Caco-2 (cell line): ENCODE measurements around the gene AP1AR. TPM values are rescaled to one million over a fixed set of nuclear protein-coding genes. Genes with fewer than 3 reads are reported as not detected.
A peak's percentile ranks its signal among the peaks of the same experiment; 100 is the strongest.

Experiments used
- BruUV-seq: library from RNA; stranded (reverse); fragments of 400-500 nt; replicated peaks from 2 replicates; lab custom pipeline; 2021; lab: Mats Ljungman, UMichigan
- CTCF ChIA-PET: fragments of 300-600 bp; sonication (Branson Sonifier 250); formaldehyde crosslinking; loops from one replicate; lab custom pipeline; 2022; ENCODE audit warnings: antibody characterized with exemption; lab: Charles Lee
- POLR2A ChIA-PET: fragments of 300-600 bp; sonication (Branson Sonifier 250); formaldehyde crosslinking; loops from one replicate; lab custom pipeline; 2022; ENCODE audit warnings: antibody characterized with exemption; lab: Charles Lee
- DNase-seq, 2 experiments: peaks; one replicate each; pipeline versions ENCODE4 v3.0.0 to v3.0.0-alpha.2; 2020 to 2022
- H3K27me3 ChIP-seq: replicated peaks from 2 replicates; pipeline ENCODE4 v1.6.0; 2011; ENCODE audit warnings: low read length; ENCODE audit not compliant: control insufficient read depth, insufficient read depth
- H3K36me3 ChIP-seq: 2 replicates; pipeline ENCODE4 v1.5.1; 2011; ENCODE audit warnings: low read length; ENCODE audit not compliant: control insufficient read depth, insufficient read depth
- H3K4me1 ChIP-seq: fragments of 250-450 bp; sonication (Bioruptor Pico); 2 replicates; pipeline ENCODE4 v1.5.1; 2020; ENCODE audit warnings: mild to moderate bottlenecking
- H3K4me3 ChIP-seq: 2 replicates; pipeline ENCODE4 v1.5.1; 2011; ENCODE audit warnings: low read depth, mild to moderate bottlenecking, control low read depth, low read length
- H3K9me3 ChIP-seq: fragments of 250-450 bp; sonication (Bioruptor Pico); 2 replicates; pipeline ENCODE4 v1.5.1; 2020; ENCODE audit warnings: mild to moderate bottlenecking, moderate library complexity
- H3K27ac Mint-ChIP-seq: one replicate; pipeline ENCODE4 v1.8.0; 2022; ENCODE audit warnings: mixed read lengths; ENCODE audit not compliant: unreplicated experiment
- H3K27me3 Mint-ChIP-seq: one replicate; pipeline ENCODE4 v1.8.0; 2022; ENCODE audit warnings: mixed read lengths; ENCODE audit not compliant: insufficient read depth, unreplicated experiment
- H3K36me3 Mint-ChIP-seq: one replicate; pipeline ENCODE4 v1.8.0; 2022; ENCODE audit warnings: mild to moderate bottlenecking, mixed read lengths; ENCODE audit not compliant: insufficient read depth, unreplicated experiment
- H3K4me1 Mint-ChIP-seq: one replicate; pipeline ENCODE4 v1.8.0; 2022; ENCODE audit warnings: low read depth, mixed read lengths; ENCODE audit not compliant: unreplicated experiment
- H3K4me3 Mint-ChIP-seq: one replicate; pipeline ENCODE4 v1.8.0; 2022; ENCODE audit warnings: mild to moderate bottlenecking, moderate library complexity, mixed read lengths; ENCODE audit not compliant: unreplicated experiment
- H3K9me3 Mint-ChIP-seq: one replicate; pipeline ENCODE4 v1.8.0; 2022; ENCODE audit warnings: mixed read lengths; ENCODE audit not compliant: unreplicated experiment
- intact Hi-C: fragments of 100-400 bp; cut with micrococcal nuclease; formaldehyde crosslinking; loops from one replicate; pipeline ENCODE4 v1.10.0; 2022; ENCODE audit not compliant: unreplicated experiment
- total RNA-seq: library from RNA; stranded (reverse); gene quantifications from 2 replicates; pipeline ENCODE4 v1.2.3, GENCODE V29; 2022
- TF ChIP-seq, protein P1 (sequence below), 2 experiments: fragments of 200-600 bp in 1 of 2; IDR thresholded peaks; 1 replicate in 1 of 2; 2 replicates in 1 of 2; pipeline versions ENCODE4 v1.5.1 to v1.8.0; 2011 to 2022; ENCODE audit warnings: antibody characterized with exemption in 1 of 2, control low read depth in 1 of 2, inconsistent platforms in 1 of 2, low read depth in 1 of 2, low read length in 1 of 2, mild to moderate bottlenecking in 1 of 2, moderate library complexity in 1 of 2; ENCODE audit not compliant: insufficient read depth in 1 of 2, severe bottlenecking in 1 of 2, unreplicated experiment in 1 of 2

The AP1AR gene
- total RNA-seq, 1 experiment from 2014 or later: 24.0 TPM

DNA sequence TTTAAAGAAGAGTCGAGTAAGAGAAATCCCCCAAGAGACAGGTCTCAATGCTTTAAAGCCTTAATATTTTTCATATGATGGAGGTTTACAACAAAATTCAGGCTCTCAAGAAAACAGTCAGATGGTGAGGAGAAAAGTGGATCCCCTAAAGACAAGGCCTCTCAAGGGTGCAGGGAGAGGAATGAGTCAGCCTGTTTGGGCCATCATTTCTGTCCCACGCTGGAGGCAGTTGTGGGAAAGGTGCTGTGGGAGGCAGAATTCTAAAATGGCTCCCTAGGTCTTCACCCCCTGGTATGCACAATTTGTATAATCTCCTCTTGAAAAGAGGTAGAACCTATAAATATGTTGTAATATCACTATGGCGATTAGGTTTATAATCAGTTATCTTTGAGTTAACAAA is 58.8 kb downstream of the AP1AR start:
- Mint-ChIP-seq H3K4me3 (no peak overlapping the region), H3K27me3 (no peaks in the 10 kb centered on the region), H3K4me1 (no peaks in the 10 kb centered on the region), H3K27ac (no peak overlapping the region), H3K36me3 (no peaks in the 10 kb centered on the region), H3K9me3 (no peaks in the 10 kb centered on the region)
- H3K36me3 ChIP-seq: no peaks in the 10 kb centered on the region
- ChIA-PET CTCF (no interaction called here), POLR2A (no interaction called here)
- no peaks in the 10 kb centered on the region for H3K4me1 ChIP-seq
- no peak for DNase-seq
- intact Hi-C loops: no loop called here
- BruUV-seq: no TSS peak
- TF ChIP-seq, protein P1, sequence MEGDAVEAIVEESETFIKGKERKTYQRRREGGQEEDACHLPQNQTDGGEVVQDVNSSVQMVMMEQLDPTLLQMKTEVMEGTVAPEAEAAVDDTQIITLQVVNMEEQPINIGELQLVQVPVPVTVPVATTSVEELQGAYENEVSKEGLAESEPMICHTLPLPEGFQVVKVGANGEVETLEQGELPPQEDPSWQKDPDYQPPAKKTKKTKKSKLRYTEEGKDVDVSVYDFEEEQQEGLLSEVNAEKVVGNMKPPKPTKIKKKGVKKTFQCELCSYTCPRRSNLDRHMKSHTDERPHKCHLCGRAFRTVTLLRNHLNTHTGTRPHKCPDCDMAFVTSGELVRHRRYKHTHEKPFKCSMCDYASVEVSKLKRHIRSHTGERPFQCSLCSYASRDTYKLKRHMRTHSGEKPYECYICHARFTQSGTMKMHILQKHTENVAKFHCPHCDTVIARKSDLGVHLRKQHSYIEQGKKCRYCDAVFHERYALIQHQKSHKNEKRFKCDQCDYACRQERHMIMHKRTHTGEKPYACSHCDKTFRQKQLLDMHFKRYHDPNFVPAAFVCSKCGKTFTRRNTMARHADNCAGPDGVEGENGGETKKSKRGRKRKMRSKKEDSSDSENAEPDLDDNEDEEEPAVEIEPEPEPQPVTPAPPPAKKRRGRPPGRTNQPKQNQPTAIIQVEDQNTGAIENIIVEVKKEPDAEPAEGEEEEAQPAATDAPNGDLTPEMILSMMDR (IDR thresholded peaks at IDR 0.05; ENCODE audit: insufficient read depth in 1 of 2, low read depth in 1 of 2, low read length in 1 of 2, severe bottlenecking in 1 of 2, unreplicated experiment in 1 of 2): no peak
- no peak overlapping the region for H3K4me3 ChIP-seq
- no peaks in the 10 kb centered on the region for H3K27me3 ChIP-seq
- no peaks in the 10 kb centered on the region for H3K9me3 ChIP-seq

DNA sequence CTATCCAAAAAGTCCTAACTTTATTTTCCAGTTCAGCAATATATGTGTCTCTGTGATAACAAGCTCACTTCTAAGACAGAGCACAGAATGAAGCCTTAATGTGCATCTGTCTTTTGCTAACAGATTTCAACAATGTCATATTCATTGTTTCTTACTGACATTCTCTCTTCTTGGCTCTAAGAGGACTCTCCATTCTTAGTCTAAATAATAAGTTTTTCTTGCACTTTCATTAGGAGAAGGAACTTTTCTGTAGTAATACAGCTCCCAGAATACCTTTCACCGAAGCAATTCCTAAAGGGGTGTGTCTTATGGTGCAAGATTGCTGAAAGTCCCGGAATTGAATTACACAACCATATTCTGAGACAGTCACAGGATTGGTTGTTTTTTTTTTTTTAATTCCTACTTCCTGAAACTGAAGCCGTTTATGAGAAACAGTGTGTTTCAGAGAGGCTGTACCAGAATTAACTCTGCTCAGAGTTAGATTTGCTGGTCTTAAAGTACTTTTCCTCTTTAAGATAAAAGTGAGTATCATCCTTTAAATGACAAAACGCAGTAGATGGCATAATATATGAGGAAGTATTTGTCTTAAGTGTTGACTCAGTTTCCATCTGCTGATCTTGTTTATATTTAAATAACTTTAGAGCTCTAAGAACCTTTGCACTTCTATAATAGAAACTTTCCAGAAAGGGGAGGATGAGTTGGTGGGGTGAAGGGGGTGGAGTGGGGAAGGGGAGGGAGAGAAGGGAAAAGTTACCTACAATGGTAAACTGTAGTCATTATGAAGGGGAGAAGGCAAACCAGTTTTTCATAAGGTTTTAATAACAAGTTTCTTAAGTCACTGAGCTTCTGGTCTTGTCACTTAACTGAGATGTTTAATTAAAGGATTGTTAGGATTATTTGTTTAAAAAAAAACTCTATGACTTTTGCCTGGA is 65.6 kb downstream of the AP1AR start, which contains the start of gene ALPK1:
TSS of gene ALPK1 (plus strand) at position 421 of the 932 bp plus-strand sequence.
- H3K4me3 Mint-ChIP-seq: peak within 1 kb of the TSS; percentile 69
- peak in 1 of 2 experiments; percentile 59 for DNase-seq
- BruUV-seq: TSS peak; percentile 80
- ChIA-PET POLR2A (interaction anchor here (1.4 kb wide), 1 partner anchor 12 kb away, joined by 7 read pairs; the partner anchor contains the start of gene TIFA), CTCF (interaction anchor here (0.7 to 0.8 kb wide), 3 partner anchors 53 to 227 kb away, joined by 3 to 5 read pairs (median 3); no protein-coding TSS in a partner anchor)
- Histone ChIP-seq H3K36me3 (no peaks in the 10 kb centered on the region), H3K4me3 (peak within 1 kb of the TSS; percentile 11), H3K9me3 (no peaks in the 10 kb centered on the region), H3K4me1 (no peaks in the 10 kb centered on the region; the same call in 1 of the 2 replicates), H3K27me3 (no peaks in the 10 kb centered on the region)
- intact Hi-C loops: loop anchor here (1.0 kb wide), 1 partner anchor 66 kb away; the partner anchor contains the start of gene AP1AR
- peak within 1 kb of the TSS; percentile 49 for H3K27ac Mint-ChIP-seq
- H3K4me1 Mint-ChIP-seq: no peaks in the 10 kb centered on the region
- no peaks in the 10 kb centered on the region for H3K9me3 Mint-ChIP-seq
- TF ChIP-seq, protein P1 (IDR thresholded peaks at IDR 0.05; ENCODE audit: insufficient read depth in 1 of 2, low read depth in 1 of 2, low read length in 1 of 2, severe bottlenecking in 1 of 2, unreplicated experiment in 1 of 2): no peak
- H3K27me3 Mint-ChIP-seq: no peaks in the 10 kb centered on the region
- no peaks in the 10 kb centered on the region for H3K36me3 Mint-ChIP-seq

DNA sequence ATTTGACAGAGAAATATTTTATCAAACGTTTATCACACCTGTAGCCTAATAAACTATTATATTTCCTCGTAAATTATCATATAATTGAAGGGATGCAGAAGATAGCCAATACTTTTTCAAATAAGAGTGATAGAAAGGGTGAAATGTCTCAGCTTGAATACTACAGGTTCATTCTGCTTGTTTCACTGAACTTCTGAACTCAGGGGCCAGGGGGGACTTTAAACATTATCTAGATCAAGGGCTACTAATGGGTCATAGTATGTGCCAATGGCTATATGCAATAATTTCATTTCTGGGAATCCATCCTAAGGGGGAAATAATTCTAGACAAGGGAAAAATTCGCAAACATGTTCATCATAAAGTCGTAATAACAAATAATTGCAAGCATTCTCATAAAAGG is 68.1 kb downstream of the AP1AR start:
- H3K4me3 Mint-ChIP-seq: no peak overlapping the region

More for the DNA sequence above, 68.1 kb downstream of the AP1AR start:
- Histone ChIP-seq H3K4me3 (no peak overlapping the region), H3K27me3 (no peaks in the 10 kb centered on the region), H3K9me3 (no peaks in the 10 kb centered on the region), H3K36me3 (no peaks in the 10 kb centered on the region), H3K4me1 (no peaks in the 10 kb centered on the region; the same call in 1 of the 2 replicates)
- Mint-ChIP-seq H3K9me3 (no peaks in the 10 kb centered on the region), H3K27ac (no peak overlapping the region), H3K36me3 (no peaks in the 10 kb centered on the region), H3K27me3 (no peaks in the 10 kb centered on the region), H3K4me1 (no peaks in the 10 kb centered on the region)
- TF ChIP-seq, protein P1 (IDR thresholded peaks at IDR 0.05; ENCODE audit: insufficient read depth in 1 of 2, low read depth in 1 of 2, low read length in 1 of 2, severe bottlenecking in 1 of 2, unreplicated experiment in 1 of 2): no peak
- intact Hi-C loops: no loop called here
- ChIA-PET CTCF (no interaction called here), POLR2A (no interaction called here)
- DNase-seq: no peak
- no TSS peak for BruUV-seq
